Mucosa of rectum (tissue), 2 donors: ENCODE data around the gene SAPCD2.
"Not testable (repeated sequence)": the region's sequence is repeated elsewhere in the genome, so short reads cannot be mapped to it uniquely, and the experiment has no call there.

Experiments
- H3K27ac ChIP-seq, 2 donors: one replicate each; pipeline ENCODE4 v1.7.0; 2013; ENCODE audit warnings: inconsistent platforms in 2 of 2, low read depth in 2 of 2, low read length in 2 of 2
- H3K27me3 ChIP-seq, 2 donors: one replicate each; pipeline ENCODE4 v1.7.0; 2013; ENCODE audit warnings: low read length in 2 of 2; ENCODE audit not compliant: control insufficient read depth in 2 of 2, insufficient read depth in 2 of 2
- H3K36me3 ChIP-seq, 2 donors: one replicate each; pipeline ENCODE4 v1.7.0; 2013; ENCODE audit warnings: low read length in 2 of 2; ENCODE audit not compliant: control insufficient read depth in 2 of 2, insufficient read depth in 2 of 2
- H3K4me1 ChIP-seq, 2 donors: one replicate each; pipeline ENCODE4 v1.7.0; 2013; ENCODE audit warnings: low read length in 2 of 2, mild to moderate bottlenecking in 1 of 2; ENCODE audit not compliant: control insufficient read depth in 2 of 2, insufficient read depth in 2 of 2
- H3K4me3 ChIP-seq, 2 donors: one replicate each; pipeline ENCODE4 v1.7.0; 2013; ENCODE audit warnings: low read length in 2 of 2
- H3K9ac ChIP-seq, 2 donors: one replicate each; pipeline ENCODE4 v1.7.0; 2013; ENCODE audit warnings: low read length in 2 of 2, low read depth in 1 of 2, mild to moderate bottlenecking in 1 of 2
- H3K9me3 ChIP-seq, 2 donors: one replicate each; pipeline ENCODE4 v1.7.0; 2013; ENCODE audit warnings: low read length in 2 of 2; ENCODE audit not compliant: control insufficient read depth in 2 of 2
- donor health status: healthy.
- donor health status: Normal muscosa, but diverticular disease.

SAPCD2 gene

GRCh38 chr9:137070201-137070905 lies at the start of gene SAPCD2:
SAPCD2 (minus strand) TSS chr9:137070557; CDS start chr9:137070460, 97 bp downstream.
- H3K4me3 ChIP-seq = peak within 1 kb of the TSS; percentile 57
- peaks cover 29 to 31% of the 10 kb centered on the region in 2 donors for H3K4me1 ChIP-seq
- no peaks in the 10 kb centered on the region for H3K36me3 ChIP-seq
- H3K9ac ChIP-seq = peak within 1 kb of the TSS; percentile 41 to 53
- peak within 1 kb of the TSS; percentile 57 to 71 for H3K27ac ChIP-seq
- no peaks in the 10 kb centered on the region for H3K9me3 ChIP-seq
- H3K27me3 ChIP-seq = peaks cover 0 to 3% of the 10 kb centered on the region in 2 donors

- not testable (repeated sequence) for H3K27me3 ChIP-seq, H3K4me3 ChIP-seq, H3K4me1 ChIP-seq, H3K9me3 ChIP-seq, H3K9ac ChIP-seq, H3K27ac ChIP-seq, H3K36me3 ChIP-seq
Measured at GRCh38 chr9:137118092-137118603, 47.8 kb upstream of the SAPCD2 start.

GRCh38 chr9:137117269-137117731 lies 46.9 kb upstream of the SAPCD2 start:
- Histone ChIP-seq H3K36me3 (no peaks in the 10 kb centered on the region), H3K4me1 (peaks cover 0 to 4% of the 10 kb centered on the region in 2 donors), H3K9ac (no peak overlapping the region), H3K9me3 (no peaks in the 10 kb centered on the region), H3K27me3 (peaks cover 0 to 6% of the 10 kb centered on the region in 2 donors), H3K4me3 (no peak overlapping the region), H3K27ac (no peak overlapping the region)

DNA sequence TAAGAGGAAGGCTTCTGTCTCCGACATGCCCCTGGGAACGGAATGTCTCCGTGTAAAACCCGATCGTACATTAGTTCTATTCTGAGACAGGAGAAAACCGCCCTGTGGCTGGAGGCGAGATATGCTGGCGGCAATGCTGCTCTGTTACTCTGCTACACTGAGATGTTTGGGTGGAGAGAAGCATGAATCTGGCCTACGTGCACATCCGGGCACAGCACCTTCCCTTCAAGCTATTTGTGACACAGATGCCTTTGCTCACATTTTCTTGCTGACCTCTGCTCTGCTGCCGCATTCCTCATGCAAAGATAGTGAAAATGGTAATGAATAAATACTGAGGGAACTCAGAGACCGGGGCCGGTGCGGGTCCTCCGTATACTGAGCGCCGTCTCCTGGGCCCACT lies 46.4 kb upstream of the SAPCD2 start:
- Histone ChIP-seq H3K27ac (no peak overlapping the region), H3K27me3 (peaks cover 0 to 6% of the 10 kb centered on the region in 2 donors), H3K9me3 (no peaks in the 10 kb centered on the region), H3K9ac (no peak overlapping the region), H3K4me1 (peaks cover 0 to 4% of the 10 kb centered on the region in 2 donors), H3K4me3 (no peak overlapping the region), H3K36me3 (no peaks in the 10 kb centered on the region)

DNA sequence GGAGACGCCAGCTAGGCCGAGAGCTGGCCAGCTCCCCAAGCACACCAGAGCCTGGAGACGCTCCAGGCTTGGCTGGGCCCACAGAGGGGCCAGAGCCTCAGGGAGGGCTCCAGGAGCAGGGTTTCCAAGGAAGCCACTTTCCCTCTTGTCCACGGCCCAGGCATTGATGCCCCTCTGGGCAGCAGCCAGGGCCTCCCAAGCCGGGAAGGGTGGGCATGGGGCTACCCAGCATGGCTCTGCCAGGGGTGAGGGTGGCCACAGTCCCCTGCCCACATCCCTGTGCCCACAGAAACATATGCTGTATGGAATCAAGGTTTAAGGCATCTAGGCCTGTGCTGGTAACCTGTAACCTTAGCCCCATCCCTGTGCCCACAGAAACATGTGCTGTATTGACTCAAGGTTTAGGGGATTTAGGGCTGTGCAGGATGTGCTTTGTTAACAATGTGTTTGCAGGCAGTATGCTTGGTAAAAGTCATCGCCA lies 45.7 kb upstream of the SAPCD2 start:
- H3K27me3 ChIP-seq = peaks cover 0 to 6% of the 10 kb centered on the region in 2 donors
- peaks cover 0 to 4% of the 10 kb centered on the region in 2 donors for H3K4me1 ChIP-seq
- no peak overlapping the region for H3K9ac ChIP-seq
- no peak overlapping the region for H3K4me3 ChIP-seq
- peaks cover 0 to under 1% of the 10 kb centered on the region in 2 donors for H3K36me3 ChIP-seq
- no peaks in the 10 kb centered on the region for H3K9me3 ChIP-seq
- H3K27ac ChIP-seq = no peak overlapping the region

DNA sequence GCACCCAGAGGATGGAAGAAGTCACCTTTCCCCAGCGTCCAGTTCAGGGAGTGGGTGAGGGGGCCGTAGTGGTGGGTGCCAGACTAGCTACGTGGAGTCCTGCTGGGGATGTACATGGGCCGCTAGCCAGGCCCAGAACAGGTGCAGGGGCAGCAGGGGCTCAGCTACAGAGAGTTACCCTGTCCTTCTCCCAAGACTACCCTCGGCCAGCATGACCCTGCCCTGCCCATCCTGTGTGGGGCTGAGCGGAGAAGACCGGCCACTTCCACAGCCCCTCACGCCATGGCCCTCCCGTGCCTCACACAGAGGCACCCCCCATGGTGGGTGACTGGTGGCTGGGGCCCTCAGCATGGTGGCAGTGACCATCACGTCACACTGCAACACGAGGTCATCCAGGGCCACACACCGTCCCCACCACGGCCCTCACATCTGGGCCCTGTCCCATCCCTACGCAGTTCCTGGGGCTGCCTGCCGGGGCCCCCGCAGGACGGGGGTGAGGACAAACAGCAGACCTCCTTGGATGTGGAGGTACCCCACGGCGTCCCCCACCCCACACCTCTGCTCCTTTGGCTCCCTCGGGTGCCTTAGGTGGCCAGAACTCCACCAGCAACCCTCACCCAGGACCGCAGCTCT lies 45.2 kb upstream of the SAPCD2 start:
- Histone ChIP-seq H3K9ac (no peak overlapping the region), H3K4me3 (no peak overlapping the region), H3K9me3 (no peaks in the 10 kb centered on the region), H3K27me3 (peaks cover 0 to 6% of the 10 kb centered on the region in 2 donors), H3K27ac (no peak overlapping the region), H3K36me3 (peaks cover 0 to 5% of the 10 kb centered on the region in 2 donors), H3K4me1 (peaks cover 0 to 4% of the 10 kb centered on the region in 2 donors)

GRCh38 chr9:137114613-137115393 lies 44.4 kb upstream of the SAPCD2 start, which contains the start of gene DPP7:
DPP7 (minus strand) TSS chr9:137114733; CDS start chr9:137114713, 20 bp downstream.
- no peak within 1 kb of the TSS for H3K27ac ChIP-seq
- no peaks in the 10 kb centered on the region for H3K9me3 ChIP-seq
- H3K4me1 ChIP-seq = peaks cover 0 to 4% of the 10 kb centered on the region in 2 donors
- peaks cover 0 to 6% of the 10 kb centered on the region in 2 donors for H3K27me3 ChIP-seq
- peak within 1 kb of the TSS; percentile 48 to 58 for H3K4me3 ChIP-seq
- H3K9ac ChIP-seq = no peak within 1 kb of the TSS
- peaks cover 0 to 9% of the 10 kb centered on the region in 2 donors for H3K36me3 ChIP-seq

- no peaks in the 10 kb centered on the region for H3K9me3 ChIP-seq
- H3K27me3 ChIP-seq = peaks cover 0 to 6% of the 10 kb centered on the region in 2 donors
- H3K36me3 ChIP-seq = peaks cover 0 to 10% of the 10 kb centered on the region in 2 donors
- peak overlapping the region; percentile 48 to 58 for H3K4me3 ChIP-seq
- no peak overlapping the region for H3K27ac ChIP-seq
- H3K4me1 ChIP-seq = peaks cover 0 to 4% of the 10 kb centered on the region in 2 donors
- no peak overlapping the region for H3K9ac ChIP-seq
Measured at GRCh38 chr9:137114220-137114612, 43.9 kb upstream of the SAPCD2 start.

DNA sequence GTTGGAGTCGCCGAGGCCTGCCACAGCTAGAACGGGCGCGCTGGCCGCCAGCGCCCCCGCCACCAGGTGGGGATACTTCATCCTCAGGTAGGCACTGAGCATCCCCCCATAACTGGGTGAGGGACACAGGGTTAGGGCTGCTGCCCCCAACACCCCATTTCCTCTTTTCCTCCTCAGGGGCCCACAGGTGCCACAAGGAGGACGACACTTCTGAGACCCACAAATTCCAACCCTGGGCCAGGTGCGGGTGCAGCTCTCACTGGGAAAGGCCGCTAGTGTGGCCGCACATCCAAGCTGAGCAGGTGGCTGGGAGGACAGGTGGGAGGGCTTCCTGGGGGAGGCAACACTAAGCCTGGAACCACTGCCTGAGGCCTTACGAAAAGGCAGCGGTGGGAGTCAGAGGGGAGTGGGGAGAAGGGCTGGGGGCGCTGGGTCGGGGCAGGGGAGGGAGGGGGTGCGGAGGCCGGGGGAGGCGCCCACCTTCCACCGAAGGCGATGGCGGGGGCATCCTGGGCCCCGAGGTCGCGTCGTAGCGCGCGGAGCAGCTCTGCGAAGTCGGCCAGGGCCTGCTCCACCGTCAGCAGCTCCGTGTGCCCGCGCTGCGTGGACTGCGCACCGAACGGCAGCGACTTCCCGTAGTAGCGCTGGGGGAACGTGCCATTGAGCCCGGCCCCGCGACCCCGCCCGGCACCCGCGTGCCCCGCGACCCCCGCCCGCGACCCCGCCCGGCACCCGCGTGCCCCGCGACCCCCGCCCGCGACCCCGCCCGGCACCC lies 43.2 kb upstream of the SAPCD2 start:
- Histone ChIP-seq H3K4me3 (no peak overlapping the region), H3K27me3 (peaks cover 0 to 6% of the 10 kb centered on the region in 2 donors), H3K9ac (no peak overlapping the region), H3K9me3 (no peaks in the 10 kb centered on the region), H3K4me1 (peaks cover 0 to 4% of the 10 kb centered on the region in 2 donors), H3K27ac (no peak overlapping the region), H3K36me3 (peaks cover 0 to 12% of the 10 kb centered on the region in 2 donors)
